ENCODE data around the gene MEIKIN. TPM values are rescaled to one million over a fixed set of nuclear protein-coding genes. Genes with fewer than 3 reads are reported as not detected.
"Not testable (repeated sequence)": the region's sequence is repeated elsewhere in the genome, so short reads cannot be mapped to it uniquely, and the experiment has no call there.

The MEIKIN gene
- total RNA-seq, 2 donors from 2014 or later = 39.2 TPM; not detected in 1

DNA sequence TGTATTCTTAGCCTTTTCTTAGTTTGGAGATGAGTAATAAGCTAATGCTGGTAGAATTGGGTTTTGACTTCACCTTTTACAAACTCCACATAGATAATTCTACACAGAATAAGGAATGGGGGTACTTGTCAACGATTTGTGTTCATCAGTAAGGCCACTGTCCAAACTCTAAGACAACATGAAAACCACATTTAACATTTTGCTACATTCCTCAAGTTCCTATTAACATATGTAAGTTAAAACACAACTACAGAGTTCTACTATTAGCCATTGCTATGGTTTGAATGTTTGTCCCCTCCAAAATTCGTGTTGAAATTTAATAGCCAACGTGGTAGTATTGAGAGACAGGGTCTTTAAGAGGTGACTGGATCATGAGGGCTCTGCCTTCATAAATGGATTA is 31.9 kb downstream of the MEIKIN start:
- no peak for TF ChIP-seq POLR2A (IDR thresholded peaks at IDR 0.05)
- TF ChIP-seq, protein P1, sequence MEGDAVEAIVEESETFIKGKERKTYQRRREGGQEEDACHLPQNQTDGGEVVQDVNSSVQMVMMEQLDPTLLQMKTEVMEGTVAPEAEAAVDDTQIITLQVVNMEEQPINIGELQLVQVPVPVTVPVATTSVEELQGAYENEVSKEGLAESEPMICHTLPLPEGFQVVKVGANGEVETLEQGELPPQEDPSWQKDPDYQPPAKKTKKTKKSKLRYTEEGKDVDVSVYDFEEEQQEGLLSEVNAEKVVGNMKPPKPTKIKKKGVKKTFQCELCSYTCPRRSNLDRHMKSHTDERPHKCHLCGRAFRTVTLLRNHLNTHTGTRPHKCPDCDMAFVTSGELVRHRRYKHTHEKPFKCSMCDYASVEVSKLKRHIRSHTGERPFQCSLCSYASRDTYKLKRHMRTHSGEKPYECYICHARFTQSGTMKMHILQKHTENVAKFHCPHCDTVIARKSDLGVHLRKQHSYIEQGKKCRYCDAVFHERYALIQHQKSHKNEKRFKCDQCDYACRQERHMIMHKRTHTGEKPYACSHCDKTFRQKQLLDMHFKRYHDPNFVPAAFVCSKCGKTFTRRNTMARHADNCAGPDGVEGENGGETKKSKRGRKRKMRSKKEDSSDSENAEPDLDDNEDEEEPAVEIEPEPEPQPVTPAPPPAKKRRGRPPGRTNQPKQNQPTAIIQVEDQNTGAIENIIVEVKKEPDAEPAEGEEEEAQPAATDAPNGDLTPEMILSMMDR (IDR thresholded peaks at IDR 0.05) = no peak
- no peaks in the 10 kb centered on the region for H3K9me3 ChIP-seq
- no peaks in the 10 kb centered on the region for H3K36me3 ChIP-seq (replicated peaks in 1 of 2; ENCODE audit: insufficient read depth in 1 of 2, low read depth in 2 of 2)
- DNase-seq = no peak
- no peaks in the 10 kb centered on the region for H3K4me1 ChIP-seq
- 48 to 53% methylated on average over 3 of the region's 3 CpGs for WGBS, 2 donors
- H3K27me3 ChIP-seq = no peaks in the 10 kb centered on the region
- no peak for ATAC-seq
- no peak overlapping the region for H3K27ac ChIP-seq
- intact Hi-C loops (cut with DNase I) = no loop called here
- H3K4me3 ChIP-seq = no peak overlapping the region

DNA sequence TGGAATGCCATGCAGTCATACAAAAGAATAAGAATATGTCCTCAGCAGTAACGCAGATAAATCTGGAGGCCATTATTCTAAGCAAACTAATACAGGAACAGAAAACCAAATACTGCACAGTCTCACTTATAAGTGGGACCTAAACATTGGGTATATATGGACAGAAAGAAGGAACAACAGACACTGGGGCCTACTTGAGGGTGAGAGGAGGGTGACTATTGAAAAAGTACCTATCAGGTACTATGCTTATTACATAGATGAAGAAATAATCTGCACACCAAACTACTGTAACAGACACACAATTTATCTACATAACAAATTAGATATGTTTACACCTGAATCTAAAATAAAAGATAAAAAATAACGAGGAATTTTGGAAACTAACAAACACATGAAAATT is 38.8 kb downstream of the MEIKIN start:
- WGBS, 2 donors = 49 to 56% methylated on average over 2 of the region's 2 CpGs
- DNase-seq = no peak
- no peak overlapping the region for H3K4me3 ChIP-seq
- no peak overlapping the region for H3K27ac ChIP-seq
- no peaks in the 10 kb centered on the region for H3K4me1 ChIP-seq
- peaks cover 0 to 9% (median 0%) of the 10 kb centered on the region in 3 donors for H3K9me3 ChIP-seq
- H3K36me3 ChIP-seq (replicated peaks in 1 of 2; ENCODE audit: insufficient read depth in 1 of 2, low read depth in 2 of 2) = no peaks in the 10 kb centered on the region
- no peaks in the 10 kb centered on the region for H3K27me3 ChIP-seq
- TF ChIP-seq POLR2A (IDR thresholded peaks at IDR 0.05) = no peak
- TF ChIP-seq, protein P1 (IDR thresholded peaks at IDR 0.05) = no peak
- no peak for ATAC-seq
- intact Hi-C loops (cut with DNase I) = no loop called here

DNA sequence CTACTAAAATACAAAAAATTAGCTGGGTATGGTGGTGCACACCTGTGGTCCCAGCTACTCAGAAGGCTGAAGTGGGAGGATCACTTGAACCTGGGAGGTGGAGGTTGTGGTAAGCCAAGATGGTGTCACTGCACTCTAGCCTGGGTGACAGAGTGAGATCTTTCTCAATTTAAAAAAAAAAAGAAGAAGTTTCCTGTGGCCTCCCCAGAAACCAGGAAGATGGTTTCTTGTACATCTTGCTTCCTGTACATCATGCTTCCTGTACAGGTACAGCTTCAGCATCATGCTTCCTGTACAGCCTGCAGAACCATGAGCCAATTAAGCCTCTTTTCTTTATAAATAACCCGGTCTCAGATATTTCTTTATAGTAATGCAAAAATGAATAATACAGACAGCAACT is 43.2 kb downstream of the MEIKIN start:
- intact Hi-C loops (cut with DNase I); ATAC-seq; H3K27ac ChIP-seq; H3K36me3 ChIP-seq (replicated peaks in 1 of 2; ENCODE audit: insufficient read depth in 1 of 2, low read depth in 2 of 2); H3K9me3 ChIP-seq; DNase-seq; H3K27me3 ChIP-seq; H3K4me1 ChIP-seq; H3K4me3 ChIP-seq: not testable (repeated sequence)
- WGBS, 2 donors = 67 to 78% methylated on average over 1 of the region's 1 CpG

DNA sequence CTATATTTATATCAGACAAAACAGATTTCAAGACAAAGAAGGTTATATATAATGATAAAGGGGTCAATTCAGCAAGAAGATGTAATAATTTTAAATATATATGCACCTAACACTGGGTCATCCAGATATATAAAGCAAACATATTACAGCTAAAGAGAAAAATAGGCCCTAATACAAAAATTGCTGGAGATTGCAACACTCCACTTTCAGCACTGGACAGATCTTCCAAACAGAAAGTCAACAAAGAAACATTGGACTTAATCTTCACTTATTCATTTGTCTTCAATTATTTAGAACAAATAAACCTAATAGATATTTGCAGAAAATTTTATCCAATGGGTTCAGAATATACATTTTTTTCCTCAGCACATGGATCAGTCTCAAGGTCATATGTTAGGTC is 45.8 kb downstream of the MEIKIN start:
- intact Hi-C loops (cut with DNase I) = no loop called here
- Histone ChIP-seq H3K27me3 (no peaks in the 10 kb centered on the region), H3K9me3 (peaks cover 0 to 9% (median 0%) of the 10 kb centered on the region in 3 donors), H3K27ac (no peak overlapping the region), H3K4me1 (no peaks in the 10 kb centered on the region), H3K36me3 (replicated peaks in 1 of 2; ENCODE audit: insufficient read depth in 1 of 2, low read depth in 2 of 2) (no peaks in the 10 kb centered on the region), H3K4me3 (no peak overlapping the region)
- ATAC-seq (no peak), DNase-seq (no peak)
- TF ChIP-seq, protein P1 (IDR thresholded peaks at IDR 0.05) = no peak
- no peak for TF ChIP-seq POLR2A (IDR thresholded peaks at IDR 0.05)

DNA sequence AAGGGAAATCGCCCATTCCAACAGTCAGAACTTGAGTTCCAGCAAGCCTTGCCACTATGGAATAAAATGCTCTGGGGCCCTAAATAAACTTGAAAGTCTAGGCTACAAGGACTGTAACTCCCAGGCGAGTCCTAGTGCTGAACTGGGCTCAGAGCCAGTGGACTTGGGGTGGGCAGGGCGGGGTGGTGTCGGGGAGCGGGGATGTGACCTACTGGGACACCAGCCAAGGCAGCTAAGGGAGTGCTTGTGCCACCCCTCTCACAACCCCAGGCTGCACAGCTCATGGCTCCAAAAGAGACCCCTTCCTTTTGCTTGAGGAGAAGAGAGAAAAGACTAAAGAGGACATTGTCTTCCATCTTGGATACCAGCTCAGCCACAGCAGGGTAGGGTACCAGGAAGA is 61.5 kb downstream of the MEIKIN start:
- no peak overlapping the region for H3K4me3 ChIP-seq
- no peak for DNase-seq
- no peak for TF ChIP-seq POLR2A (IDR thresholded peaks at IDR 0.05)
- TF ChIP-seq, protein P1 (IDR thresholded peaks at IDR 0.05) = no peak
- H3K36me3 ChIP-seq (replicated peaks in 1 of 2; ENCODE audit: insufficient read depth in 1 of 2, low read depth in 2 of 2) = no peaks in the 10 kb centered on the region
- no peak overlapping the region for H3K27ac ChIP-seq
- ATAC-seq = no peak
- H3K4me1 ChIP-seq = no peaks in the 10 kb centered on the region
- no peaks in the 10 kb centered on the region for H3K9me3 ChIP-seq
- H3K27me3 ChIP-seq = no peaks in the 10 kb centered on the region
- WGBS, 2 donors = 43 to 66% methylated on average over 5 of the region's 5 CpGs
- intact Hi-C loops (cut with DNase I) = no loop called here
